HG03432 (cell line): ENCODE measurements around the gene AFF1.

Source experiments
- ATAC-seq: cut with Tn5 transposase; IDR thresholded peaks from one replicate; pipeline ENCODE4 v1.9.1; 2021; ENCODE audit warnings: mild to moderate bottlenecking, moderate library complexity; ENCODE audit not compliant: unreplicated experiment

AFF1 gene

GRCh38 chr4:86921608-86922252 lies 13.1 kb upstream of the AFF1 start:
- ATAC-seq: no peak

GRCh38 chr4:86924811-86925210 lies 10.0 kb upstream of the AFF1 start:
- ATAC-seq: no peak

GRCh38 chr4:86926435-86927086 lies 8.2 kb upstream of the AFF1 start:
- no peak for ATAC-seq

GRCh38 chr4:86927843-86928395 lies 6.9 kb upstream of the AFF1 start:
- ATAC-seq: peak; percentile 34

- peak; percentile 49 for ATAC-seq
Observed at GRCh38 chr4:86928400-86929255, 6.2 kb upstream of the AFF1 start.

GRCh38 chr4:86934147-86934770 lies 552 bp upstream of the AFF1 start:
- no peak for ATAC-seq

GRCh38 chr4:86935566-86935852 lies 698 bp downstream of the AFF1 start:
- no peak for ATAC-seq

GRCh38 chr4:86935853-86936733 lies 1.3 kb downstream of the AFF1 start:
- ATAC-seq: peak; percentile 36

- no peak for ATAC-seq
Observed at GRCh38 chr4:86938771-86939520, 4.1 kb downstream of the AFF1 start.

- peak; percentile 57 for ATAC-seq
Observed at GRCh38 chr4:86939729-86940575, 5.1 kb downstream of the AFF1 start.

- no peak for ATAC-seq
Observed at GRCh38 chr4:86940920-86941460, 6.2 kb downstream of the AFF1 start.

- no peak for ATAC-seq
Observed at GRCh38 chr4:86942185-86942666, 7.4 kb downstream of the AFF1 start.

- ATAC-seq: no peak
Observed at GRCh38 chr4:86944964-86945781, 10.4 kb downstream of the AFF1 start.

- ATAC-seq: peak; percentile 12
Observed at GRCh38 chr4:86946868-86947500, 12.2 kb downstream of the AFF1 start.

GRCh38 chr4:86947501-86948120 lies 12.8 kb downstream of the AFF1 start:
- ATAC-seq: peak; percentile 37

- ATAC-seq: no peak
Observed at GRCh38 chr4:86948276-86948675, 13.5 kb downstream of the AFF1 start.
